A673 (cell line): Measurements from ENCODE around the gene ENDOU. TPM values are rescaled to one million over a fixed set of nuclear protein-coding genes. Genes with fewer than 3 reads are reported as not detected.

Experiments used
- BruUV-seq: library from RNA; stranded (reverse); fragments of 400-500 nt; replicated peaks from 2 replicates; lab custom pipeline; 2021; lab: Mats Ljungman, UMichigan
- CTCF ChIA-PET: fragments of 300-600 bp; sonication (Branson Sonifier 250); formaldehyde crosslinking; loops from one replicate; lab custom pipeline; 2022; ENCODE audit warnings: antibody characterized with exemption; lab: Charles Lee
- POLR2A ChIA-PET: fragments of 300-600 bp; sonication (Branson Sonifier 250); formaldehyde crosslinking; loops from one replicate; lab custom pipeline; 2022; ENCODE audit warnings: antibody characterized with exemption; ENCODE audit not compliant: low non-redundant PET; lab: Charles Lee
- DNase-seq: peaks from one replicate; pipeline ENCODE4 v3.0.0-alpha.2; 2015; ENCODE audit warnings: low spot score
- H3K27ac ChIP-seq: fragments of 200-600 bp; sonication (generic); 2 replicates; pipeline ENCODE4 v1.5.1; 2016; ENCODE audit warnings: mixed run types, low read depth, mild to moderate bottlenecking, mixed read lengths, antibody characterized with exemption, low read length; ENCODE audit not compliant: poor library complexity, severe bottlenecking
- H3K27me3 ChIP-seq: fragments of 200-600 bp; sonication (generic); replicated peaks from 2 replicates; pipeline ENCODE4 v1.6.1; 2017; ENCODE audit warnings: mixed run types, low read depth, mild to moderate bottlenecking, mixed read lengths, antibody characterized with exemption, low read length; ENCODE audit not compliant: insufficient read depth, poor library complexity
- H3K36me3 ChIP-seq: fragments of 200-600 bp; sonication (generic); 2 replicates; pipeline ENCODE4 v1.6.1; 2016; ENCODE audit warnings: mixed run types, mild to moderate bottlenecking, mixed read lengths, antibody characterized with exemption, low read length; ENCODE audit not compliant: insufficient read depth, poor library complexity, severe bottlenecking
- H3K4me1 ChIP-seq: fragments of 200-600 bp; sonication (generic); 2 replicates; pipeline ENCODE4 v1.6.1; 2017; ENCODE audit warnings: mixed run types, mild to moderate bottlenecking, mixed read lengths, antibody characterized with exemption, low read length; ENCODE audit not compliant: insufficient read depth, poor library complexity, severe bottlenecking
- H3K4me3 ChIP-seq: fragments of 200-600 bp; sonication (generic); 2 replicates; pipeline ENCODE4 v1.5.1; 2016; ENCODE audit warnings: low read depth, mixed run types, mild to moderate bottlenecking, mixed read lengths, low read length; ENCODE audit not compliant: poor library complexity, severe bottlenecking
- H3K9me3 ChIP-seq: fragments of 200-600 bp; sonication (generic); 2 replicates; pipeline ENCODE4 v1.6.1; 2016; ENCODE audit warnings: mixed run types, low read depth, mild to moderate bottlenecking, mixed read lengths, antibody characterized with exemption, low read length; ENCODE audit not compliant: poor library complexity, severe bottlenecking
- EZH2 ChIP-seq: fragments of 200-600 bp; sonication (generic); IDR thresholded peaks from 2 replicates; pipeline ENCODE4 v1.6.1; 2017; ENCODE audit warnings: borderline replicate concordance, low read depth, mild to moderate bottlenecking, mixed read lengths, antibody characterized with exemption, low read length; ENCODE audit not compliant: poor library complexity, severe bottlenecking
- intact Hi-C: fragments of 100-400 bp; cut with micrococcal nuclease; formaldehyde crosslinking; loops from one replicate; pipeline ENCODE4 v1.10.0; 2022; ENCODE audit not compliant: unreplicated experiment
- total RNA-seq: library from RNA; stranded (reverse); gene quantifications from 2 replicates; pipeline ENCODE4 v1.2.3, GENCODE V29; 2021
- TF ChIP-seq, protein P1 (sequence below): fragments of 300-800, 200-600 bp; sonication (generic); conservative IDR thresholded peaks from 2 replicates; pipeline ENCODE4 v1.5.1; 2017; ENCODE audit warnings: low read depth, mild to moderate bottlenecking, antibody characterized with exemption, low read length, moderate library complexity, mixed read lengths

The ENDOU gene
- total RNA-seq, 1 experiment from 2014 or later: 0.58 TPM

GRCh38 chr12:47707905-47708543, 17.3 kb downstream of the ENDOU start:
- no peaks in the 10 kb centered on the region for H3K27me3 ChIP-seq
- ChIA-PET POLR2A (no interaction called here), CTCF (interaction anchor here (0.5 kb wide), 1 partner anchor 129 kb away, joined by 3 read pairs; no protein-coding TSS in a partner anchor)
- DNase-seq: no peak
- no peak overlapping the region for H3K27ac ChIP-seq
- H3K9me3 ChIP-seq: no peaks in the 10 kb centered on the region
- no peaks in the 10 kb centered on the region for H3K36me3 ChIP-seq
- TF ChIP-seq, protein P1, sequence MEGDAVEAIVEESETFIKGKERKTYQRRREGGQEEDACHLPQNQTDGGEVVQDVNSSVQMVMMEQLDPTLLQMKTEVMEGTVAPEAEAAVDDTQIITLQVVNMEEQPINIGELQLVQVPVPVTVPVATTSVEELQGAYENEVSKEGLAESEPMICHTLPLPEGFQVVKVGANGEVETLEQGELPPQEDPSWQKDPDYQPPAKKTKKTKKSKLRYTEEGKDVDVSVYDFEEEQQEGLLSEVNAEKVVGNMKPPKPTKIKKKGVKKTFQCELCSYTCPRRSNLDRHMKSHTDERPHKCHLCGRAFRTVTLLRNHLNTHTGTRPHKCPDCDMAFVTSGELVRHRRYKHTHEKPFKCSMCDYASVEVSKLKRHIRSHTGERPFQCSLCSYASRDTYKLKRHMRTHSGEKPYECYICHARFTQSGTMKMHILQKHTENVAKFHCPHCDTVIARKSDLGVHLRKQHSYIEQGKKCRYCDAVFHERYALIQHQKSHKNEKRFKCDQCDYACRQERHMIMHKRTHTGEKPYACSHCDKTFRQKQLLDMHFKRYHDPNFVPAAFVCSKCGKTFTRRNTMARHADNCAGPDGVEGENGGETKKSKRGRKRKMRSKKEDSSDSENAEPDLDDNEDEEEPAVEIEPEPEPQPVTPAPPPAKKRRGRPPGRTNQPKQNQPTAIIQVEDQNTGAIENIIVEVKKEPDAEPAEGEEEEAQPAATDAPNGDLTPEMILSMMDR: no peak
- no peak for TF ChIP-seq EZH2
- H3K4me1 ChIP-seq: peaks cover 8% of the 10 kb centered on the region
- BruUV-seq: no TSS peak
- intact Hi-C loops: no loop called here
- H3K4me3 ChIP-seq: no peak overlapping the region

DNA sequence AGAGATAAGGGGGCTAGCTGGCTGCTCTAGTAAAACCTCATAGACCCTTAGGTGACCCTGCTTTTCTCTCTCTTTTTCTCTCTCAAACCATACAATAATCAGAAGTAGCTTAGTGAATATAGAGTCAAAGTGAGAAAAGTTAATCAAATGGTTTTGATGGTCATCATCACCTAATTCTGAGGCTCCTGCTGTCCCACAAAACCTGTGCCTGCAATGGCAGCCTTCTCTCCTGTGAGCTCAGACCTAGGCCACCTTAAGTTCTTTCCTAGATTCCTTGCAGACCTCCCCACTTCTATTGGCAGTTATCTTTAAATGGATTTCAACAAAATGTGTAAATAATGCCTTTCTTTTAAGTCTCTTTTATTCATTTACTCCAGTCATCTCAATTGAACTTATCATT, 17.9 kb downstream of the ENDOU start:
- POLR2A ChIA-PET: no interaction called here
- no TSS peak for BruUV-seq
- Histone ChIP-seq H3K4me1 (peaks cover 8% of the 10 kb centered on the region), H3K27ac (no peak overlapping the region), H3K27me3 (no peaks in the 10 kb centered on the region), H3K36me3 (no peaks in the 10 kb centered on the region), H3K4me3 (no peak overlapping the region), H3K9me3 (no peaks in the 10 kb centered on the region)
- CTCF ChIA-PET: interaction anchor here (0.5 kb wide), 1 partner anchor 130 kb away, joined by 3 read pairs; no protein-coding TSS in a partner anchor
- DNase-seq: no peak
- no peak for TF ChIP-seq EZH2
- TF ChIP-seq, protein P1: no peak
- intact Hi-C loops: no loop called here

DNA sequence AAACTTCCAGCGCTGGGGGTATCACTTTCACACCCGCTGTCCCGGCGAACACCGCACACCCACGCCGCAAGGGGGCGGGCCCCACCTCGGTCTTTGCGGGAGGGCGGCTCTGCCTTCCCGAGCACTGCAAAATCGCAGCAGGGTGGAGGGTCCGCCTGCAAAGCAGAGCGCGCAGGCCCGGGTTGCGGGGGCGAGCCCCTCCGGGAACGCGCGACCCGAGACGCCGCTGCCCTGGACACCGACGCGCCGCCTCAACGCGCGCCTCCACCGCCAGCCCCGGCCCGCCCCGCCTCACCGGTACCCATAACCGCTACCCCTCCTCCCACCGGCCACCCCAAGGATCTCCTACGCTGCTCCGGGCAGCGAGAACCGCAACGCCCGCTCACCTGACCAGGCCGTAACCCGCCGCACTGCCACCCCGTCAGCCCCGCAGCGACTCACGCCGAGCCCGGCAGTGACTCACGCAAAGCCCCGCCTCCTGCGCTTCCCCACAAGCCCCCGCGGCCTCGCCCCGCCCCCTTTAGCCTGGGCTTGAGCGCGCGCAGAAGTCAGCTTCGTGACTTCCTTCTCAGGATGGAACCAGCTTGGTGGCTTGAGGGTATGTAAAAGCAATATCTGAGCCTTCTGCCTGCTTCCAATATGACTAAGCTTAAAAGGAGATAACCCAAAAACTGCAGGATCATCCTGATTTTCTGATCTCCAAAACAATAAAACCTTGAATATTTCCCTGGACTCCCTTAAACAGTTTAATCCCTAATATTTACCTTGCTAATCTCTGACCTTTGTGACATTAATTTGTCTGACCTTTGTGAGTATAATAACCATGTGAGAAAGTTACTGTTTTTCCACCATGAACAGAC, 19.5 kb downstream of the ENDOU start, which contains the start of gene RPAP3:
Gene RPAP3 (minus strand): TSS at position 465 of the 860 bp plus-strand sequence. CDS start 3,190 bp downstream, outside the sequence.
- Histone ChIP-seq H3K27me3 (no peaks in the 10 kb centered on the region), H3K4me3 (peak within 1 kb of the TSS; percentile 69), H3K9me3 (no peaks in the 10 kb centered on the region), H3K4me1 (peaks cover 8% of the 10 kb centered on the region), H3K27ac (peak within 1 kb of the TSS; percentile 83), H3K36me3 (peaks cover 7% of the 10 kb centered on the region)
- intact Hi-C loops: no loop called here
- peak; percentile 97 for DNase-seq
- ChIA-PET CTCF (interaction anchor here (0.5 to 1.2 kb wide), 5 partner anchors 10 to 133 kb away, joined by 3 to 7 read pairs (median 3); no protein-coding TSS in a partner anchor), POLR2A (interaction anchor here (0.5 to 0.6 kb wide), 2 partner anchors 64 to 151 kb away, joined by 3 to 8 read pairs; no protein-coding TSS in a partner anchor)
- TF ChIP-seq, protein P1: peak; percentile 66
- TF ChIP-seq EZH2: no peak
- BruUV-seq: TSS peak; percentile 48
